22Rv1 (cell line): ENCODE measurements around the gene PLEKHG2.
A peak's percentile ranks its signal among the peaks of the same experiment; 100 is the strongest.

Experiments used
- H3K27ac ChIP-seq: fragments of 450-650 bp; 2 replicates; pipeline ENCODE4 v1.5.1; 2017
- CTCF ChIP-seq: fragments of 450-650 bp; IDR thresholded peaks from 2 replicates; pipeline ENCODE4 v1.5.1; 2017; ENCODE audit warnings: mild to moderate bottlenecking
- ZFX ChIP-seq: fragments of 450-650 bp; IDR thresholded peaks from 2 replicates; pipeline ENCODE4 v1.6.1; 2017; ENCODE audit warnings: antibody characterized with exemption, borderline replicate concordance

PLEKHG2 gene

GRCh38 chr19:39436350-39436716, 23.9 kb downstream of the PLEKHG2 start:
- peak overlapping the region; percentile 85 for H3K27ac ChIP-seq
- TF ChIP-seq CTCF (no peak), ZFX (no peak)

- TF ChIP-seq ZFX (no peak), CTCF (no peak)
- no peak overlapping the region for H3K27ac ChIP-seq
These were observed 25.9 kb downstream of the PLEKHG2 start for GRCh38 chr19:39438270-39438934.

- H3K27ac ChIP-seq = peak overlapping the region; percentile 90
- TF ChIP-seq CTCF = no peak
- TF ChIP-seq ZFX = no peak
These were observed 32.2 kb downstream of the PLEKHG2 start for GRCh38 chr19:39444598-39445195.

- H3K27ac ChIP-seq = peak within 1 kb of the TSS; percentile 90
- no peak for TF ChIP-seq ZFX
- no peak for TF ChIP-seq CTCF
These were observed 33.0 kb downstream of the PLEKHG2 start, which contains the start of gene SUPT5H for GRCh38 chr19:39445196-39446111. Gene SUPT5H, plus strand, starts transcription at chr19:39445582. Its CDS starts 309 bp downstream, at chr19:39445891.

GRCh38 chr19:39446365-39447084, 34.1 kb downstream of the PLEKHG2 start:
- TF ChIP-seq ZFX (no peak), CTCF (no peak)
- H3K27ac ChIP-seq = peak overlapping the region; percentile 90

GRCh38 chr19:39448271-39448670, 35.8 kb downstream of the PLEKHG2 start:
- H3K27ac ChIP-seq = 0 out of 2 replicates have a peak overlapping the region, but pooled peaks have one; percentile 28

More at GRCh38 chr19:39448271-39448670, 35.8 kb downstream of the PLEKHG2 start:
- no peak for TF ChIP-seq CTCF
- no peak for TF ChIP-seq ZFX
